Measurements from ENCODE around the gene TOLLIP.
"Not testable (repeated sequence)": the region's sequence is repeated elsewhere in the genome, so short reads cannot be mapped to it uniquely, and the experiment has no call there.

The TOLLIP gene

GRCh38 chr11:1343391-1344055 lies 34.1 kb upstream of the TOLLIP start:
- no peak for DNase-seq

- no peak for DNase-seq
Observed at GRCh38 chr11:1342946-1343345, 33.5 kb upstream of the TOLLIP start.

GRCh38 chr11:1341928-1342524 lies 32.6 kb upstream of the TOLLIP start:
- DNase-seq = no peak

GRCh38 chr11:1341226-1341625 lies 31.8 kb upstream of the TOLLIP start:
- DNase-seq = not testable (repeated sequence)

- no peak for DNase-seq
Observed at GRCh38 chr11:1340111-1340510, 30.7 kb upstream of the TOLLIP start.

- no peak for DNase-seq
Observed at GRCh38 chr11:1339066-1339675, 29.7 kb upstream of the TOLLIP start.

- DNase-seq = no peak
Observed at GRCh38 chr11:1338201-1339065, 29.0 kb upstream of the TOLLIP start.

GRCh38 chr11:1337647-1338007 lies 28.2 kb upstream of the TOLLIP start:
- no peak for DNase-seq

GRCh38 chr11:1336836-1337646 lies 27.6 kb upstream of the TOLLIP start:
- no peak for DNase-seq

- DNase-seq = no peak
Observed at GRCh38 chr11:1335811-1336761, 26.7 kb upstream of the TOLLIP start.

- DNase-seq = no peak
Observed at GRCh38 chr11:1335264-1335810, 25.9 kb upstream of the TOLLIP start.

- DNase-seq = no peak
Observed at GRCh38 chr11:1333860-1334259, 24.4 kb upstream of the TOLLIP start.

GRCh38 chr11:1333091-1333772 lies 23.8 kb upstream of the TOLLIP start:
- no peak for DNase-seq

GRCh38 chr11:1330473-1330872 lies 21.0 kb upstream of the TOLLIP start:
- DNase-seq = no peak

GRCh38 chr11:1327064-1327460 lies 17.6 kb upstream of the TOLLIP start:
- DNase-seq = no peak

GRCh38 chr11:1326435-1327063 lies 17.1 kb upstream of the TOLLIP start:
- DNase-seq = no peak

GRCh38 chr11:1323774-1324173 lies 14.3 kb upstream of the TOLLIP start:
- no peak for DNase-seq

- no peak for DNase-seq
Observed at GRCh38 chr11:1317993-1318392, 8.6 kb upstream of the TOLLIP start.

GRCh38 chr11:1317432-1317831 lies 8.0 kb upstream of the TOLLIP start:
- no peak for DNase-seq

Data from kidney glomerular epithelial cell (primary cell).